Measurements from ENCODE around the gene SIM2.
A peak's percentile ranks its signal among the peaks of the same experiment; 100 is the strongest.

SIM2 gene

GRCh38 chr21:36719614-36720013 is 20.7 kb downstream of the SIM2 start:
- no peak for DNase-seq

- no peak for DNase-seq
Observed at GRCh38 chr21:36721817-36722216, 22.9 kb downstream of the SIM2 start.

GRCh38 chr21:36722370-36723368 is 23.8 kb downstream of the SIM2 start:
- DNase-seq, result no peak

GRCh38 chr21:36723371-36723881 is 24.5 kb downstream of the SIM2 start:
- DNase-seq, result no peak

- DNase-seq, result no peak
Observed at GRCh38 chr21:36724660-36725059, 25.7 kb downstream of the SIM2 start.

GRCh38 chr21:36725793-36726386 is 27.0 kb downstream of the SIM2 start:
- no peak for DNase-seq

GRCh38 chr21:36727866-36728265 is 29.0 kb downstream of the SIM2 start:
- DNase-seq, result no peak

GRCh38 chr21:36728371-36729111 is 29.6 kb downstream of the SIM2 start:
- DNase-seq, result peak; percentile 29

GRCh38 chr21:36729310-36729970 is 30.5 kb downstream of the SIM2 start:
- DNase-seq, result no peak

GRCh38 chr21:36730291-36731281 is 31.7 kb downstream of the SIM2 start:
- no peak for DNase-seq

GRCh38 chr21:36732217-36732616 is 33.3 kb downstream of the SIM2 start:
- no peak for DNase-seq

GRCh38 chr21:36732761-36733160 is 33.8 kb downstream of the SIM2 start:
- DNase-seq, result no peak

- DNase-seq, result no peak
Observed at GRCh38 chr21:36733857-36734256, 34.9 kb downstream of the SIM2 start.

GRCh38 chr21:36734367-36735200 is 35.7 kb downstream of the SIM2 start:
- no peak for DNase-seq

GRCh38 chr21:36735201-36735515 is 36.2 kb downstream of the SIM2 start:
- no peak for DNase-seq

- no peak for DNase-seq
Observed at GRCh38 chr21:36735724-36736320, 36.9 kb downstream of the SIM2 start.

- DNase-seq, result no peak
Observed at GRCh38 chr21:36738489-36739126, 39.7 kb downstream of the SIM2 start.

- DNase-seq, result no peak
Observed at GRCh38 chr21:36741506-36741905, 42.6 kb downstream of the SIM2 start.

- no peak for DNase-seq
Observed at GRCh38 chr21:36743008-36743407, 44.1 kb downstream of the SIM2 start.

- DNase-seq, result no peak
Observed at GRCh38 chr21:36743446-36743845, 44.5 kb downstream of the SIM2 start.
